Osteocyte (in vitro differentiated cells): ENCODE results near the gene ACAA2. TPM values are rescaled to one million over a fixed set of nuclear protein-coding genes. Genes with fewer than 3 reads are reported as not detected.
"Not testable (repeated sequence)": the region's sequence is repeated elsewhere in the genome, so short reads cannot be mapped to it uniquely, and the experiment has no call there.

Source experiments
- DNase-seq: peaks from one replicate; pipeline ENCODE4 v3.0.0; 2021; ENCODE audit warnings: mixed read lengths; ENCODE audit not compliant: unreplicated experiment; ENCODE audit errors: extremely low spot score
- H3K27ac Mint-ChIP-seq: one replicate; pipeline ENCODE4 v1.8.0; 2021; ENCODE audit warnings: mild to moderate bottlenecking, mixed read lengths; ENCODE audit not compliant: unreplicated experiment
- H3K27me3 Mint-ChIP-seq: one replicate; pipeline ENCODE4 v1.8.0; 2021; ENCODE audit warnings: mixed read lengths; ENCODE audit not compliant: unreplicated experiment
- H3K36me3 Mint-ChIP-seq: one replicate; pipeline ENCODE4 v1.8.0; 2021; ENCODE audit warnings: mixed read lengths; ENCODE audit not compliant: unreplicated experiment
- H3K4me1 Mint-ChIP-seq: one replicate; pipeline ENCODE4 v1.8.0; 2021; ENCODE audit warnings: mixed read lengths; ENCODE audit not compliant: unreplicated experiment
- H3K4me3 Mint-ChIP-seq: one replicate; pipeline ENCODE4 v1.8.0; 2021; ENCODE audit warnings: mild to moderate bottlenecking, moderate library complexity, mixed read lengths; ENCODE audit not compliant: unreplicated experiment
- H3K9me3 Mint-ChIP-seq: one replicate; pipeline ENCODE4 v1.8.0; 2021; ENCODE audit warnings: mixed read lengths; ENCODE audit not compliant: unreplicated experiment
- total RNA-seq: library from RNA; stranded (reverse); gene quantifications from 2 replicates; pipeline ENCODE4 v1.2.1, GENCODE V29; 2021
- TF ChIP-seq, protein P1 (sequence below): fragments of 200-600 bp; sonication (generic); IDR thresholded peaks from 2 replicates; pipeline ENCODE4 v1.5.0; 2021; ENCODE audit warnings: antibody characterized with exemption, mild to moderate bottlenecking, moderate library complexity

The ACAA2 gene
- total RNA-seq, 1 donor from 2014 or later, result 57.7 TPM

DNA sequence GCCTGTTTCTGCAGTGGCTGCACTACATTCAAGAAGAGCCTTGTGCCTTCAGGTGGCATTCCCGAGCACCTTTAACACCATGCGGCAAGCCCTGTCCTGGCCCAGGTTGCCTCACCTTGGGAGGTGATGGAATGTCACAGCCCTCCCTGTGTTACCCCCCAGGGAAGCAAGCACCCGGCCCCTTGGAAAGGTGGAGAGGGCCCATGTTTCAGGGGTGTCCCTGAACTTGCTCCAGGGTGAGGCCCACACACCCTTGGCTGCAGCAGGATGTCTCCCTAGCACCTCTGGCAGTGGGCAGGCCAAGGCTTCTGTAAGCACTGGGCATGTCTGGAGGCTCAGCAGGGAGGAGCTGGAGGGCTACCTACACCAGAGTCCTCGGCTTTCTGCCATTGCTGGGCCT, 29.3 kb upstream of the ACAA2 start:
- H3K36me3 Mint-ChIP-seq, result no peaks in the 10 kb centered on the region
- no peak overlapping the region for H3K27ac Mint-ChIP-seq
- no peaks in the 10 kb centered on the region for H3K9me3 Mint-ChIP-seq
- H3K4me3 Mint-ChIP-seq, result no peak overlapping the region
- H3K4me1 Mint-ChIP-seq, result peaks cover 6% of the 10 kb centered on the region
- H3K27me3 Mint-ChIP-seq, result no peaks in the 10 kb centered on the region
- DNase-seq, result peak; percentile 79
- TF ChIP-seq, protein P1, sequence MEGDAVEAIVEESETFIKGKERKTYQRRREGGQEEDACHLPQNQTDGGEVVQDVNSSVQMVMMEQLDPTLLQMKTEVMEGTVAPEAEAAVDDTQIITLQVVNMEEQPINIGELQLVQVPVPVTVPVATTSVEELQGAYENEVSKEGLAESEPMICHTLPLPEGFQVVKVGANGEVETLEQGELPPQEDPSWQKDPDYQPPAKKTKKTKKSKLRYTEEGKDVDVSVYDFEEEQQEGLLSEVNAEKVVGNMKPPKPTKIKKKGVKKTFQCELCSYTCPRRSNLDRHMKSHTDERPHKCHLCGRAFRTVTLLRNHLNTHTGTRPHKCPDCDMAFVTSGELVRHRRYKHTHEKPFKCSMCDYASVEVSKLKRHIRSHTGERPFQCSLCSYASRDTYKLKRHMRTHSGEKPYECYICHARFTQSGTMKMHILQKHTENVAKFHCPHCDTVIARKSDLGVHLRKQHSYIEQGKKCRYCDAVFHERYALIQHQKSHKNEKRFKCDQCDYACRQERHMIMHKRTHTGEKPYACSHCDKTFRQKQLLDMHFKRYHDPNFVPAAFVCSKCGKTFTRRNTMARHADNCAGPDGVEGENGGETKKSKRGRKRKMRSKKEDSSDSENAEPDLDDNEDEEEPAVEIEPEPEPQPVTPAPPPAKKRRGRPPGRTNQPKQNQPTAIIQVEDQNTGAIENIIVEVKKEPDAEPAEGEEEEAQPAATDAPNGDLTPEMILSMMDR, result no peak

DNA sequence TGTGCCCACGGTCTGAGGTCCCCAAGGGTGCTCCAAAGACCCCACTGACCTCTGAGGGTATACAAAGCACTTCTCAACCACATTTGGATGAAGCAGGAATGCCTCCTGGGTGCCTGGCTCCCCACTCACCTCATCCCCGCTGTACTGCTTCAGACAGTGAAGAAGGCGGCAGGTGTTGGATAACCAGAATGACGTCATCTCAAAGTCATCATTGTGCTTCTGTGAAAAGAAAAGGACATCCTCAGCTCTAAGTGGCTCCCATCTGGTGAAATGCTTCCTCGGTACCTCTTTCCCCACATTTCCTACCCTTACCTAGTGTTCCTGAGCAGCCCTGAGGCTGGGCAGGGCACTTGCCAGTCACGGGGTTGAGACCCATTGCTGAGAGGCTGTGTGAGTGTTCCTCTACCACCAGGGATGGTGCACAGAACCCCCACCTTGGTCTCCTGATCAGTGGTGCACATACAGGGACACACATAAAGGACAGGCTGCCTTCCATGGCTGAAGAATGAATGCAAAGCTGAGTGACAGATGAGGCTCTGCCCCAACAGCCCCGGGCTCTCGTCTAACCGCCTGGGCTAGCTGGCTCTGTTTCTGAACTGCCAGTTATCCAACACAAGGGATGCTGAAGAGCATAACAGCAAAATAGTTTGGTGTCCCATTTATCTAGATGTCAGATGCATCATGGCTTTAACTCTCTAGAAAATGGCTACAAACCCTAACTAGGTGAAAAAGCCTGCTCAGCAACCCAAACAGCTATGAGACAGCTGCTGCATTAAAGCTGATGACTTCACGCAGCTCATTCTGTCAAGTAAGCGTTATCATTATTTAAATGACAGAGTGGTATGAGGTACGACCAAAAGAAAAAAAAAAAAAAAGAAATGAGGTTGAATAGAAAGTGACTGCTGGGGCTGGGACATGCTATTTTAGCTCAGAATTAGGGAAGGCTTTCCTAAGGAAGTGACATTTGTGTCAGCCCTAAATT, 28.2 kb upstream of the ACAA2 start:
- H3K9me3 Mint-ChIP-seq, result no peaks in the 10 kb centered on the region
- TF ChIP-seq, protein P1, result no peak
- H3K4me1 Mint-ChIP-seq, result peaks cover 6% of the 10 kb centered on the region
- H3K36me3 Mint-ChIP-seq, result no peaks in the 10 kb centered on the region
- H3K27ac Mint-ChIP-seq, result no peak overlapping the region
- peak; percentile 46 for DNase-seq
- no peaks in the 10 kb centered on the region for H3K27me3 Mint-ChIP-seq
- H3K4me3 Mint-ChIP-seq, result no peak overlapping the region

DNA sequence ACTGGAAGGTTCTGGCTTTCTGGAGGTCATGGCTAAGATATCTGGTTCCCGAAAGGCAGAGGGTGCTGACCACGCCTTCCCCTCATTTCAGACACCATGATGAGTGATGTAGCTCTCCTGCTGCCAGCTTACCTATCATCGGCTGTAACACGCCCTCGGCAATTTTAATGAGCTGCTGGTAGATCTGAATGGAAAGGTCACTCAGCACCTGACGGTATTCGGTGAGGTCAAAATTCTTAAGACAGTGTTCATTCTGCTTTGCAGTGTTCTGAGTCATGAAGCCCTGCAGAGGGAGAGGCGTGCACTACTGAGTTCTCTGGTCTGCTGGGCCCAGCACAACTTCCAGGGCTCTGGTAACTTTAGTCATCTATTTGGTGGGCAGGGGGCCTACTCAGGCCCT, 25.7 kb upstream of the ACAA2 start:
- TF ChIP-seq, protein P1, result no peak
- H3K4me3 Mint-ChIP-seq, result no peak overlapping the region
- no peaks in the 10 kb centered on the region for H3K36me3 Mint-ChIP-seq
- no peaks in the 10 kb centered on the region for H3K9me3 Mint-ChIP-seq
- H3K4me1 Mint-ChIP-seq, result peaks cover 19% of the 10 kb centered on the region
- no peaks in the 10 kb centered on the region for H3K27me3 Mint-ChIP-seq
- DNase-seq, result no peak
- no peak overlapping the region for H3K27ac Mint-ChIP-seq

DNA sequence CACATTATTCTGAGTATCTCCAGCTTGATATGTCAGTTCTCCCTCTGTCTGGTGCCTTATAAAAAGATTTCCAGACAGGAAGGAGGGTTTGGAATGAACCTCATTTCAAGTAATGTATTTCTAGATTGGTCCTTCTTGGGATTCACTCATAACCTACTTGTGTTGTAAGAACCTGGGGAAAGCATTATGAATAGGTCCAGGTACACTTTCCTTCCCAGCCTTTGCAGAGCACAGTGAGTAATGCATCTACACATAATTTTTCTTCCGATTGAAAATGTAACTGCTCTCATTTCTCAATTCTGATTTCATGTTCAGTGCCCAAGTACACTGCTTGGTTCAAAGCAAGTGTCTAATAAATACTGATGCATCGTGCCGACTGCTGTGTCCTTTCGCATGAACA, 25.0 kb upstream of the ACAA2 start:
- peaks cover 20% of the 10 kb centered on the region for H3K4me1 Mint-ChIP-seq
- no peaks in the 10 kb centered on the region for H3K27me3 Mint-ChIP-seq
- no peak overlapping the region for H3K27ac Mint-ChIP-seq
- H3K4me3 Mint-ChIP-seq, result no peak overlapping the region
- no peaks in the 10 kb centered on the region for H3K36me3 Mint-ChIP-seq
- TF ChIP-seq, protein P1, result no peak
- no peaks in the 10 kb centered on the region for H3K9me3 Mint-ChIP-seq
- no peak for DNase-seq

DNA sequence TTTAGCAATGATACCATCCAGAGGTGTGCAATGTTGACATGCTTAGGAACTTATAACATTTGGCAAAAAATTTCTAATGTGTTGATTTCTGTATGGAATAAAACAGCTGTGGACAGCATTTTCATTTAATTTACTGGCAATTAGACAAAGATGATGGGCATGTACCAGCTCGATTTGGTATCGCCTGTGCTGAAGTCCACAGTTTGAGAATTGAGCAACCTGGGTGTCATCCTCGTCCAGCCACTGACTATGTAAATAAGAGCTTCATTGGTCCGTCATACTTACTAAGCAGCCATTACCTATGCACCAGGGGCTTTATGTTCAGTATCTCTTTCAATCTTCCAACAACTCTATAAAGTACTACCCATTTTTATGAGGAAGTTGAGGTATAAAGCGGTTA, 24.6 kb upstream of the ACAA2 start:
- H3K27ac Mint-ChIP-seq, result no peak overlapping the region
- H3K36me3 Mint-ChIP-seq, result no peaks in the 10 kb centered on the region
- H3K4me1 Mint-ChIP-seq, result peaks cover 20% of the 10 kb centered on the region
- H3K9me3 Mint-ChIP-seq, result no peaks in the 10 kb centered on the region
- TF ChIP-seq, protein P1, result no peak
- H3K27me3 Mint-ChIP-seq, result no peaks in the 10 kb centered on the region
- DNase-seq, result no peak
- H3K4me3 Mint-ChIP-seq, result no peak overlapping the region

DNA sequence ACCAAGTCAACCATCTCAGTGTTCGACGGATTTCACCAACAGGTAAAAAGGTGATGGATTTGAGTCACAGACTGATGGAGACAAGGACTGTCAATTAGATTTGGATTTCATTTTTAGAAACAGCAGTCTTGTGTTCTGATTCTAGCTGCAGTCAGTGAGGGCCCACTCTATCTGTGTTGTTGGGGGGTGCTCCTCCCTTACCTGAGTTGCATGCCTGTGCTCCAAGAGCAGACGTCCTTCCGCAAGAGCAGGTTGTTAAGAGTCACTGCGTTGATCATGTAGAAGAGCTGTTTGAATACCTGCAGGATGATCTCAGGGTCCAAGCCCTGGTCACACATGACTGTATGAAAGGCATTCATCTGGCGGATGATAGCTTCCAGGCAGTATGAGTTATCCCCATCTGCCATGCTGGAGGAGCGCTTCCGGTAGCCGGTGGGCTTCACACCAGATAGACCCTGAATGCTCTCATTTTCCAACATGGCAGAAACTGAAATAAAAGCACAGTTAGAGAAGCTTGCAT, 24.0 kb upstream of the ACAA2 start:
- not testable (repeated sequence) for H3K9me3 Mint-ChIP-seq, DNase-seq, H3K36me3 Mint-ChIP-seq, H3K4me3 Mint-ChIP-seq, H3K27me3 Mint-ChIP-seq, H3K27ac Mint-ChIP-seq
- peaks cover 20% of the 10 kb centered on the region for H3K4me1 Mint-ChIP-seq
